Measurements from ENCODE around the gene CLIP2.
"Not testable (repeated sequence)": the region's sequence is repeated elsewhere in the genome, so short reads cannot be mapped to it uniquely, and the experiment has no call there.

CLIP2 gene

GRCh38 chr7:74407958-74408357 is 118.8 kb downstream of the CLIP2 start:
- DNase-seq, result no peak

GRCh38 chr7:74409571-74409970 is 120.4 kb downstream of the CLIP2 start:
- DNase-seq, result no peak

- no peak for DNase-seq
Observed at GRCh38 chr7:74410772-74411171, 121.6 kb downstream of the CLIP2 start.

GRCh38 chr7:74411571-74411970 is 122.4 kb downstream of the CLIP2 start:
- DNase-seq, result not testable (repeated sequence)

DNA sequence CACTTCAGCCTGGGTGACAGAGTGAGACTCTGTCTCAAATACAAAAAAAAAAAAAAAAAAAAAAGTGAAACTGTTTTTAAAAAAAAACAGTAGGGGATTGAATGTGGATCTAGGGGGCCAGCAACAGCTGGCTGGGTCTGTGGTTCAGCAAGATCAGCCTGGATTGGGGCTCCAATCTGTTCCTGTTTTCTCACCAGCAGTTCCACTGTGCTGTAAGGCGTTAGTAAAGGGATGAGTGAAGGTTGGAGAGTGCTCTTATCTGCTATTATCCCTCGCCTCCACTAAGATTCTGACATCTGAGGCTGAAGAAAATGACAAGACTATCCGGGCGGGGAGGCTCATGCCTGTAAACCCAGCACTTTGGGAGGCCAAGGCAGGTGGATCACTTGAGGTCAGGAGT is 122.8 kb downstream of the CLIP2 start:
- DNase-seq, result no peak

DNA sequence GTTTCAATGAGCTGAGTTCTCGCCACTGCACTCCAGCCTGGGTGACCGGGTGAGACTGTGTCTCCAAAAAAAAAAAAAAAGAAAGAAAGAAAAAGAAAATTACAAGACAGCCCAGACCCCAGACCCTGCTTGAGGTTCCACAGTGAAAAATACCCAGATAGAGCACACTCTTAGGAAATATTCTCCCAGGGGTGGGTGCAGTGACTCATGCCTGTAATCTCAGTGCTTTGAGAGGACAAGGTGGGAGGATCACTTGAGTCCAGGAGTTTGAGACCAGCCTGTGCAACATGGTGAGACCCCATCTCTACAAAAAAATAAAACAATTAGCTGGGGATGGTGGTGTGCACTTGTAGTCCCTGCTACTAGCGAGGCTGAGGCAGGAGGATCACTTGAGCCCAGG is 123.4 kb downstream of the CLIP2 start:
- DNase-seq, result no peak

DNA sequence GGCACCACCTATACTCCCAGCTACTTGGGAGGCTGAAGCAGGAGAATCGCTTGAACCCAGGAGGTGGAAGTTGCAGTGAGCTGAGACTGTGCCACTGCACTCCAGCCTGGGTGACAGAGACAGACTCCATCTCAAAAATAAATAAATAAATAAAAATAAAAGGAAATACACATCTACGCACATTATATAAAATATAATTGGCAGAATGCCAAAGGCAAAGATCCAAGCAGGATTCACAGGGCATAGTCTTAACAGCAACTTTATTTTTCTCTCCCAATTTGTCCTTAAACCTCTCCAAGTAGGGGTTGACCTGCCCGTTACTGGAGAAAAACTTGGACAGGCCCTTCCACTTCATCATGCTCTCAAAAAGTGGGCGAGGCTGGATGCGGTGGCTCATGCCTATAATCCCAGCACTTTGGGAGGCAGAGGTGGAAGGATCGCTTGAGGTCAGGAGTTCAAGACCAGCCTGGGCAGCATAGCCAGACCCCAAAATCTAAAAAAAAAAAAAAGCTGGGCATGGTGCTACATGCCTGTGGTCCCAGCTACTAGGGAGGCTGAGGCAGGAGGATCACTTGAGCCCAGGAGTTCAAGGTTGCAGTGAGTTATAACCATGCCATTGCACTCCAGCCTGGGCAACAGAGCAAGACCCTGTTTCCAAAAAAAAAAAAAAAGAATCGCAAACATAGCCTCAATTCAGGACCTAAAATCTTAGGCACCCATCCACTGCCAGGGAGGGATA is 125.6 kb downstream of the CLIP2 start:
- not testable (repeated sequence) for DNase-seq

- peak; percentile 53 for DNase-seq
Observed at GRCh38 chr7:74417419-74417971, 128.3 kb downstream of the CLIP2 start.

DNA sequence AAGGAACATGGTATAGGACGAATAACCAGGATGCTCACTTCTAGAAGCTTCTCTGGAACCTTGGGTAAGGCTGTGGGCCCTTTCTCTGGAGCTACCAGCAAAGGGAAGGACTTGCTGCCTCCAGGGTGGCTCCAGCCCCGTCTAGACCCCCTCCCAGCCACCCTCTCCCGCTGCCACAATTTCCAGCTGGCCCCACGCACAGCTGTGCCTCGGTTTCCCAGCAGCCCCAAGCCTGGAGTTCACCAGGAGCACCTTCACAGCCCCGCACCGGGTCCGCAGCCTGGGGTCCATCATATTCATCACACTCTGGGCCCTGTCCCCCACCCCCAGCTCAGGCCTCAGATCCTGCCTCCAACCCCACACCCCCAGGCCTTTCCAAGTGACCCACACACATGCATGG is 128.9 kb downstream of the CLIP2 start:
- no peak for DNase-seq

- no peak for DNase-seq
Observed at GRCh38 chr7:74418538-74418937, 129.3 kb downstream of the CLIP2 start.

DNA sequence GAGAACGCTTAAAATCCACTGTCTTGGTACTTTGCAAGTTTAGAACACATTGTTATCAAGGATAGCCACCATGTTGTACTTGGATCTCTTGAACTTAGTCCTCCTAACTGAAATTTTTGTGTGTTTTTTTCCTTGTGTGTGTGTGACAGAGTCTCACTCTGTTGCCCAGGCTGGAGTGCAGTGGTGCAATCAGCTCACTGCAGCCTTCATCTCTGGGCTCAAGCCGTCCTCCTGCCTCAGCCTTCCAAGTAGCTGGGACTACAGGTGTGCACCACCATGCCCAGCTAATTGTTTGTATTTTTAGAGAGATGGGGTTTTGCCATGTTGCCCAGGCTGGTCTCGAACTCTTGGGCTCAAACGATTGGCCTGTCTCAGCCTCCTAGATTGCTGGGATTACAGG is 130.0 kb downstream of the CLIP2 start:
- DNase-seq, result not testable (repeated sequence)

GRCh38 chr7:74420006-74420405 is 130.8 kb downstream of the CLIP2 start:
- DNase-seq, result no peak

- no peak for DNase-seq
Observed at GRCh38 chr7:74424291-74424880, 135.2 kb downstream of the CLIP2 start.

GRCh38 chr7:74428023-74428422 is 138.8 kb downstream of the CLIP2 start:
- DNase-seq, result no peak

DNA sequence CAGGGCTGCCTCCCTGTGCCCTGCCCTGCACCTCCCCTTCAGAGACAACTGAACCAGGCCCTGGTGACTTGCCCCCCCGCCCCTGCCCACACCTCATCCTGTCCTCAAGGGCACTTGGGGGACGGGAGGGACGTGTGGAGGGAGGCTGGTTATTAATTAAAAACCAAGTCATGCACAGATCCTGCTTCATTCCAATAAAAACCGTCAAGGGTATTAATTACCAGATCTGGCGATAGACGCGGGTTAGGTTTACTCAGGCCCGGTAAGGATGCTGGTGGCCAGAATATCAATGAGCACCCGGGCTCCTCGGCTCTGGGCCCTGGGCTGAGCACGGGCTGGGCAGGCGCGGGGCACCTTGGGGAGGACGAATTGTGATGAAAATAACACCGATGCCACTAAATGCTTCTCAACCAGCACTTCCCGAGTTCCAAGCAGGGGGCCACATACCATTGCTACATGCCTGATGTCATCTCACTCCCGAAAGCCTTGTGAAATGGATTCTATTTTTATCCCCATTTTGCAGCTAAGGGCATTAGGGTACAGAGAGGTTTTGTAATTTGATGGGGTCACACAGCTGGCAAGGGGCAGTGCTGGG is 140.0 kb downstream of the CLIP2 start:
- no peak for DNase-seq

GRCh38 chr7:74430409-74430808 is 141.2 kb downstream of the CLIP2 start:
- not testable (repeated sequence) for DNase-seq

- DNase-seq, result no peak
Observed at GRCh38 chr7:74430961-74431466, 141.8 kb downstream of the CLIP2 start.

DNA sequence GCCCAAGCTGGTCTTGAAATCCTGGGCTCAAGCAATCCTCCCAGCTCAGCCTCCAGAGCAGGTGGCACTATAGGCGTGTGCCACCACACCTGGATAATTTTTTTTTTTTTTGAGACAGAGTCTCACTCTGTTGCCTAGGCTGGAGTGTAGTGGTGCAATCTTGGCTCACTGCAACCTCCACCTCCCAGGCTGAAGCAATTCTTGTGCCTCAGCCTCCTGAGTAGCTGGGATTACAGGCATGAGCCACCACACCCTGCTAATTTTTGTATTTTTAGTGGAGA is 148.0 kb downstream of the CLIP2 start:
- not testable (repeated sequence) for DNase-seq

GRCh38 chr7:74438327-74438726 is 149.1 kb downstream of the CLIP2 start:
- DNase-seq, result no peak

DNA sequence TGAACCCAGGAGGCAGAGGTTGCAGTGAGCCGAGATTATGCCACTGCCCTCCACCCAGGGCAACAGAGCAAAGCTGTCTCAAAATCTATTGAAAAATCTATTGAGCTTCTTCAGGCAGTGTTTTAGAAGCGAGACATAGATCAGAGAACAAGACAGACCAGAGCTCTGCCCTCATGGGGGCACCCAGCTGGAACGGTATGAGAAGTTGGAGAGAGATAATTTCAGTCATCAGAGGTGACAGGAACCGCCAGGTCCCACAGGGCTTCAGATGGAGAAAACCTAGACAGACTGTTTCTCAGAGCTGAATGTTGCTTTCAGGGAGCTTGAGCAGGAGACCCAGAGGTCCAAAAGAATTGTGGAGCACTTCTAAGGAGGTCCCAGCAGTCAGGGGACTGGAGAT is 150.3 kb downstream of the CLIP2 start:
- DNase-seq, result no peak

DNA sequence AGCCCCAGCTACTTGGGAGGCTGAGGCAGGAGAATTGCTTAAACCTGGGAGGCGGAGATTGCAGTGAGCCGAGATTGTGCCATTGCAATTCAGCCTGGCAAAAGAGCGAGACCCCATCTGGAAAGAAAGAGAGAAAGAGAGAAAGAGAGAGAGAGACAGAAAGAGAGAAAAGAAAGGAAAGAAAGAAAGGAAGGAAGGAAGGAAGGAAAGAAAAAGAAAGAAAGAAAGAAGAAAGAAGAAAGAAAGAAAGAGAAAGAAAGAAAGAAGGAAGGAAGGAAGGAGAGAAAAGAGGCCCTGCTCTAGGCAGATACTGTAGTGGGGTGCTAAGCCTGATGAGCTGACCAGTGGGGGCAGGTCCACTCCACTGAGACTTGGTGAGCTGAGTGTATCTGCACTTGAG is 150.9 kb downstream of the CLIP2 start:
- not testable (repeated sequence) for DNase-seq

DNA sequence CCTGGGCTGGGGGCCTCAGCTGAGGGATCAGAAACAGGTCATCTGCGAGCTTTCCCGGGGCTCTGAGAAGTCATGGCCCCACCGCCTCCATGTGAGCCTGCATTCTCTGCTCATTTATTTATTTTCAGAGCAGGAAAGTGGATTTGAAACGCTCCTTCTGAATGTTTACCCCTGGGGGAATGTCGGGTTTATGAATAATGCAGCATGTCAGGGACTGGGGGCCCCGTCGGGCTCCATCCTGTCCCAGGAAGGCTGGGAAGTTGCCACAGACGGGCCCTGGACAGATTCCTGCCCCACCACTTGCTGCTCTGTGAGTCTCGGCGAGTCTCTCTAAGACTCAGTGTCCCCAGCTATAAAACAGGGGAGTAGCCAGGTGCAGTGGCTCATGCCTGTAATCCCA is 152.6 kb downstream of the CLIP2 start:
- no peak for DNase-seq

- DNase-seq, result peak; percentile 5
Observed at GRCh38 chr7:74443543-74444247, 154.5 kb downstream of the CLIP2 start.
